Measurements from ENCODE around the gene JAKMIP2.
"Not testable (repeated sequence)": the region's sequence is repeated elsewhere in the genome, so short reads cannot be mapped to it uniquely, and the experiment has no call there.

JAKMIP2 gene

DNA sequence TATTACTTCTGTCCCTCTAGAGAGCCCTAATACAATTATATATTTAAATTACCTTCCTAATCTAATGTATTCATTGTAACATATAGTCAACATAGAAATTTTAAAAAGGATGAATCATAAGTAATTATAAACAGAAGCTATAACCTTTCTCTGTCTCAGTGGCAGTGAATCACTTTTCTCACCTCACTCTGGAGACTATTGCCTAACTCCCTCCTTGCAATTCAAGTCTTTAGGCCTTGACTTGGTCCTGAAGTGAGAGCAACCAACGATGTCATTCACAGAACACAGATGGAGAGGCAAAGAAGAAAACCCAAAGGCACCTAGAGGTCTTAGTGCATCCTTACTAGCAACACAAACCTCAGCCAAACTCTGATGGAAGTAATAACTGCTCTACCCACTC, 139.4 kb downstream of the JAKMIP2 start:
- DNase-seq, result no peak

DNA sequence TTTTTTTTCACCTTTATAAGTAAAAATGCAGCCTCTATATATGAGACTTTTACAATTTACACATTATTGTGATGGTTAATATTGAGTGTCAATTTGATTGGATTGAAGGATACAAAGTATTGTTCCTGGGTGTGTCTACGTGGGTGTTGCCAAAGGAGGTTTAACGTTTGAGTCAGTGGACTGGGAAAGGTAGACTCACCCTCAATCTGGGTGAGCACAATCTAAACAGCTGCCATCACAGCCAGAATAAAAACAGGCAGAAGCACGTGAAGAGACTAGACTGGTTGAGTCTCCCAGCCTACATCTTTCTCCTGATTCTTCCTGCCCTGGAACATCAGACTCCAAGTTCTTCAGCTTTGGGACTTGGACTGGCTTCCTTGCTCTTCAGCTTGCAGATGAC, 139.9 kb downstream of the JAKMIP2 start:
- DNase-seq, result no peak

DNA sequence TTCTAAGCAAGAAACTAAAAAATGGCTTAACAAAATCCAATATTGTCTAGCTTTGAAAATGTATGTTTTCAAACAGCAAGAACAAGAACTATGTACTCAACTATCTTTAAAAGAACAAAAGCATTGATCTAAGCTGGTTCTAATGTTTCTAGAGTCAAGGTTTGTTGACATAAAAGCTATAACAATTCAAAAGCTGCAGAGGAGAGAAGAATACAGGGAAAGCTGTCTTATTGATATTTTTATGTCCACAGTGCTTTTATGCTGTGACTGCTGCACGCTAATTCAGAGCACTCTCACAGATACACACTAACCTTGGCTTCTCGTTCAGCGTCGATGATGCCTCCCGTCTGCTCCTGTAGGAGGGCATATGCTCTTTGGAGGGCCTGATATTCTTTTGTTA, 143.2 kb downstream of the JAKMIP2 start:
- no peak for DNase-seq

DNA sequence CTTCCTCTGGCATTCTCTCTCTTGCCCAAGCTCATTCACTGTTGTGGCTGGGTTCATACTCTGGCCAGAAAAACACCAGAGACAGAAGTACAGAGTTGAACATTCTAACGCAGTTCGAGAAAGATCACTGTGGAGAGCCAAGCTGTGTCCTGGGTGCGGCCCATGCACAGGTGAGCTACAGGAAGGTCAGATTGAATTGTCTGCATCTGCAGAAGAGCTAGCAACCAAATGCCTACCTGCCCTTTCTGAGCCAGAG, 145.9 kb downstream of the JAKMIP2 start:
- no peak for DNase-seq

DNA sequence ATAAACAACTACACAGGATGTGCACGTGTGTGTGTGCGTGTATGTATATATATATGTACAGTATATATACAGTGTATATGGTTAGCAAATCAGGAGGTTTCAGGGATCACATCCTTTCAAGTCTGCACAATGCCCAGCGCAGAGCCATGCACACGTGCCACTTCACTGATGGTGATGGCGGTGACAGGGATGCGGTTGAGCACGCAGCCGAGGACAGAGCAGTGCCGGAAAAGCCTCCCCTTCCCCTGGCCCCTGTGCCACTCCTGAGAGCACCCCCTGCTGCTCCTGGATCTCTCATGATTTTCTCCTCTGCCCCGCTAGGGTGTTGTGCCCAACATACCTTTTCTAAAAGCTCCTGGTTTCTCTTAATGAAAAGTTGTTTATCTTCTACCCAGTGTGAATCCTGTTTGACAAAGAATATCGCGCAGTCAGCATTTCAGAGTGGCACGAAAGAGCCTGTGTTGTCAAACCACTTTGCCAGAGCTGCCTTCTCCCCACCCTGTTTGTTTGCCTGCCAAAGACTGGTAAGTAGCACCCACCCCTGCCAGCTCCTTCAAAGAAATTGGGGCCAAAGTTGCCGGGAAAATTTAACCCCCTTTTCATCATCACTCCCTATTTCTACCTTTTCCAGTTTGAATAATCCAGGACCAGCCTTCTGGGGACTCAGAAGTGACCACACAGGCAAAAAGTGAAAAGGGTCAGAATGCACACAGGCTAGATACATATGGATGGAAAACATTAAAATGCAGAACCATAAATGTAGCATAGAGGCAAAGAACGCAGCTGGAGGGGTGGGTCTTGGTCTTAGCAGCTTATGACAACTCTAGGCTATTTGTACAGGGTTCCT, 146.4 kb downstream of the JAKMIP2 start:
- DNase-seq, result no peak

DNA sequence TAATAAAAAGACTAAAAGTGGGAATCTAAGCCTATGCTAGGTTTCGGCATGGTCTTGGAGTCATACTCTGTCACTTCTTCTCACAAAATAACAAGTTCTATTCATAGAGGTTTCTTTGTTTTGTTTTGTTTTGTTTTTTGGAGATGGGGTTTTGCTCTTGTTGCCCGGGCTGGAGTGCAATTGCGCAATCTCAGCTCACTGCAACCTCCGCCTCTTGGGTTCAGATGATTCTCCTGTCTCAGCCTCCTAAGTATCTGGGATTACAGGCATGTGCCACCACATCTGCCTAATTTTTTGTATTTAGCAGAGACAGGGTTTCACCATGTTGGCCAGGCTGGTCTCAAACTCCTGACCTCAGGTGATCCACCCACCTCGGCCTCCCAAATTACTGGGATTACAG, 147.1 kb downstream of the JAKMIP2 start:
- not testable (repeated sequence) for DNase-seq

DNA sequence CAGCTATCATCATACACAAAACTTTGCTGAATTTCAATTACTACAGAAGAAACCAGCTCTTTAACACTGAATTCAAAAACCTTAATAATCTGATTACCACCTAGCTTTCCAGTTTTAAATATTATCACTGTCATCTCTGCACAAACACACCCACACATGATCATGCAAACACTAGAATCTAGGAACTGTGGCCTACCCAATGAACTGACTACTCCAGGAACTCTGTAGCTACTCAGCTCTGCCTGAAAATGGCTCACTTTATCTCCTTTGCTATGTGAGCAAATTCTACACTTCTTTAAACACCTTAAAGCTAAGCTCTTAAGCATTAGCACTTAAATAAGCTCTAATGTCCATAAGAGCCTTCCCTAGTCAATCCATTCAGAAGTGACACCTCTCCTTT, 149.4 kb downstream of the JAKMIP2 start:
- no peak for DNase-seq

DNA sequence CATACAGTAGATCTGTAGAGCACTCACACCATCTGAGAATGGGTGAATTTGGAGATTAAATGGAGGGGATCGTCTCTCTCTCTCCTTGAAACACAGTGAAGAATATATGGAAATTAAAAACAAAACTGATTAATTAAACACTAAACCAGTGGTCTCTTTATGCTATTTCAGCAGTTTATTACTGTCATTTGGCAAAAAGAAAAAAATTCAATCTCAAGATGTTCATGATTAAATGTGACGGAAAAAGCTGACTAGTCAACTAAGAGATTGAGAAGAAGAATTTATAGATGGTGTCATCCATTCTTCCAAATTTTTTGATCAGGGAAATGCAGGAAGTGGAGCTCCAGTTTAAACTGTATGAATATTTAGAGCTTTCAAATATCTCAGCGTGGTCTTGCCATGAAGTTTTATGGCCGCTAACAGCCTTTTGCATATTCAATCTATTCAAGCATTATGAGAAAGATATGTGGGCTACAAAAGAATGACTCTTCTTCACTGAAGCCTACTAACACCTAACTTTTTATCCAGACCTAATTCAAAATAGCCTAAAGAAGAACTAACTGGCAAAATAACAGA, 151.0 kb downstream of the JAKMIP2 start:
- DNase-seq, result no peak

DNA sequence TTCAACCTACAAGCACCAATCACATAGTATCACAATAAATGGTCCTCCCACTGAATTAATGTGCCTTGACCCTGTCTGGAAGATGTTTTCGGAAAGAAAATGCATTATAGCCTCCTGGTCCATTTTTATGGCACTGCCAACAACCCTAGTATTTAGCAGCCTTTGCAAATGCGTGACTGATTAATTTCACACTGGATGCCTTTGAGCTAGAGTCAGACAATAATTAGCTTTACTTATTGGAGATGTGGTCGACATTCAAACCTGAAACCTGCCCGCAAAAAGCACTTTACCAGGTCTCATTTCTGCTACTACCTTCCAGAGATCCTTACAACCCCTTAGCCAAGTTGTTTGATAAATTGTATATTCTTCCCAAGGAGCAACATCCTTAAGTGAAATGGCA, 153.3 kb downstream of the JAKMIP2 start:
- no peak for DNase-seq

DNA sequence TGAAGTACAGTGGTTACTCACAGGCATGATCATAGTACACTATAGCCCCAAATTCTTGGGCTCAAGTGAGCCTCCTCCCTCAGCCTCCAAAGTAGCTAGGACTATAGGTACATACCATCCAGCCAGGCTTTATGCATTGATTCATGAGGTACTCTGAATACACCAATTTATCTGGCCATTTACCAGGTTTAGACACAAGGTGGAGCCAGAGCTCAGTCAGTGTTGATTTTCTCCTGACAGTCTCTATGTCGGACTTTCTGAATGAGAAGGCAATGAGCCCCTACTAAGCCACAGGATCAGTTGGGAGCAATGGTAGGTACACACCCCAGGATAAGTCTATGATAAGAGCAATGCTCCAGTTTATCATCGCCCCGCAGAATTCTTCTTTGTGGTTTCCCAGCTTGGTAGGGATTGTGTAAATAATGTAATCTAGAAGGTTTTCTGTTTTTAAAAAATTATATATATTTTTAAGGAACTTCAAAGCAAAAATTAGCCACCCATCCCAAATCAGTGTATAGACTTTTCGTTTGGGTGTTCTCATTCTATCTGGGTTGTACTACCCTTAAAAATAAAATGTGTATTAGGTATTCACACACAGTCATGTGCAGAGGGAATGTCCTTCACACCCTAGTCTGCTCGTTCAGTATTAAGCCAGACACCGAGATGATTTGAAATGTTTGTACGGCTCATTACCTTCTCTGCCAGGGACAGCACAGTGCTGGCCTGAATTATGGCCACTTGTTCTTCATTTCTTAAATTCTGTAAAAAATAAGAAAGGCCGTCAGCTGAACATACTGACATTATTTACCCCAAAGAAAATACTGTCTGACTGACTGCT, 154.3 kb downstream of the JAKMIP2 start:
- peak; percentile 43 to 88 for DNase-seq

DNA sequence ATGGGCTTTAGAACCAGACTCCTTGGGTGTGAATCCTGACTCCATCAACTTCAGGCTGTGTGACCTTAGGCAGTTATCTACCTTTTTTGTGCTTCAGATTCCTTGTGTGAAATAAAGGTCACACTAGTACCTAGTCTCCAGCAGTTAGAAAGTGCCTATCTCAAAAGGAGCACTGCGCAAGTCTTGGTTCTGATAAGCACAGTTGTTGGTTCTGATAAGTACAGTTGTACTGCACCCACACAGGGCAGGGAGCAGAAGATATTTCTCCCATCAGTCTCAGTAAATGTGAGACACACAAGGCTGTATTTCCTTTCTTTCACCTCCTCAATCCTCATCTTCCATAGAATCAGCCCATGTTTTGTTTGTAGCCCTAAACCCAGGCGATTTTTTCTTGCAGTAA, 156.1 kb downstream of the JAKMIP2 start:
- DNase-seq, result no peak

DNA sequence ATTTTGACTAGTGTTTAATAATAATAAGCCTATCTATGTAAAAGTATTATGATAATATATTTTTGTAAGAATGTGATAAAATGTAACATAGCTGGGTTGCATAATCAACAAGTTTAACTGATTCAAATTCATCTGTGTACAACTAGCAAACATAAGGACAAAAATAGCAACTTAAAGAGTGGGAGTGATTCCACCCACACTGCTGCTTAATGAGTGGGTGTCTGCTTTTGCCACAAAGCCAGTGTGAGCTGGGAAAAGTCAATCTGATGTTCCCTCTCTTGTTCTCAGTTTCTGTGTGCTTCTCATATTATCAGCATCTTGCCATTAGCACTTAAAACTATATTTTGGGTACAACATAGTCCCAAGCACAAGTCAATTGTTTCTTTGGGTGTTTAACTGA, 161.5 kb downstream of the JAKMIP2 start:
- no peak for DNase-seq

DNA sequence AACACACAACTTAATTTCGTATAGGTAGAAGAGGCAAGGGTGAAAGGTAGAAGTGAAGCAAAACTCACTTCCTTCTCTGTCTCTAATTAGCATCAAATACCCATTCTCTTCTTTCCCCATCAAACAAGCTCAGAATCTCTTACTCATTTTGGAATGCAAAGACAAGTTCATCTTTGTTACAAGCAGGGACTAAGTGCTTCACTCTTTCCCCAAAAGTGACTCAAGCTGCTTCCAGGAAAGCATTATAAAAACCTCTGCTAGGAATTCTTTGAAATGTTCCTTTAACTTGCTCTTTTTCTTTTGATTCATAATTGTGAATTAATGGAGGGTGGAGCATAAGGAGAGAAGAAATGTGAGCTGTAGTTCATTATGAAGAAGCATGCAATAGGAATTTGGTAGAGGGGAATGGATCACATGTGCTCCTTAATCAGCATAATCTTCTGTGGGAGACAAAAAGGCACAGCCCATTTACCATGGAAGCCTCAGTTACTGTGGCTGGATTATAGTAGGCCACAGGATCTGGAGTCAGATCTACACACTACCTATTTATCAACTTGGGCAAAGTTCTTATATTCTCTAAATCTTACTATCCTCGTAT, 163.1 kb downstream of the JAKMIP2 start:
- no peak for DNase-seq

DNA sequence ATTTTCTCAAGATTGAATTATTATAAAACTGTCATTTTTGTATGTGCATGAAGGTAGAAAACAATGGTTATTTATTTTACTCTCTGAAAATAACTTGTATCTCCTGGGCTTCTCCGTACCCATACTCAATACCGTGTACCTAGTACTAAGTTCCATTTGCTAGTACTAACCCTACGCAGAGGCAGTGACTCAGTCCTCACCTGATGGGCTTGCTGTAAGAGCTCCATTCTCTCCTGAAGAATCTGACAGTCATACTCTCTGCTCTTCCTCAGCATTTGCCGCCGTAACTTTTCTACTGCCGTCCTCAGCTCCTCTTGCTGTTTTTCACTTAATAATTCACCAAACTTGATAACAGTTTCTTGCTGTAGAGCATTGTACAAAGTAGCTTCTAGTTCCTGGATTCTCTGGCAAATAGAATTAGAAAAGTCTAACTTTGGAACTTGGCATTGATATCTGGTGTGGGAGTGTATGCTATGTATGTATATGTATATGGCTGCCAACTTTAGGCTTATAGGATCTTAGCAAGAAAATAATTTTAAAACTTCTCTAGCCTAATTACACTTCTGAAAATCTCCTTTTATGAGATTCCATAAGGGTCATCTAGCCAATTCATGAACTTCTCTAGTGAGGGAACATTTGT, 164.7 kb downstream of the JAKMIP2 start:
- DNase-seq, result no peak

DNA sequence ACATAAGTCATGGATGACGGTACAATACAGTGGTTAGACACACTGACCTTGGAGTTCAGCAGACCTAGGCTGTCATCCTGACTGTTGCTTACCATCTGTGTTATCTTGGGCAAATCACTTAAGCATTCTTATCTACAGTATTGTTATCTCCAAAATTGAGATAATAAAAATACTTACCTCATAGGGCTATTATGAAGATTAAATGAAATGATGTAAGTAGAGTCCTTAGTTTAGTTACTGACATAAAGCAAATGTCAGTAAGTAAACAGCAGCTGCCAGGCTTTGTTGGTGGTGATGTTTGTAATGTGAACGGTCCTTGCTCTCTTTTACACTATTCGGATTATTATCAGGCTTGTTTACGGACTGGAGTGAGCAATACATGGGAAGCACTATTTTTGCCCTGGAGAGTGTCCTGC, 165.3 kb downstream of the JAKMIP2 start:
- no peak for DNase-seq

DNA sequence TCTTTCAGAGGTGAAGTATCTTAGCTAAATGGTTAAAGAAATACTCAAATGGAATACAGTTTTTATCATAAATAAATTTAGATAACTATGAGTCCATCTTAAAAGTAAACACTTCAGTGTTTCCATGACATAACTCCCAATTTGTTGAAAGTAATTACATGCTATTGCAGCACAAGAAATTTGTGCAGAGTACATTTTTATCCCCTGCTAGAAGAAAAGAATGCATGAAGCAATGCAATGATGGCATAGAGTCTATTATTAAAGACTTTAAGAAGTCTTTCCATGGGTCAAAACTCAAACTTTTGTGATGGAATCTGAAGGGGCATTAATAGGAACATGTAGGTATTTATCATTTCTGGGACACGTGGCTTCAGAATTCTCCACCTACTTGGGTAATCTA, 166.1 kb downstream of the JAKMIP2 start:
- DNase-seq, result no peak

DNA sequence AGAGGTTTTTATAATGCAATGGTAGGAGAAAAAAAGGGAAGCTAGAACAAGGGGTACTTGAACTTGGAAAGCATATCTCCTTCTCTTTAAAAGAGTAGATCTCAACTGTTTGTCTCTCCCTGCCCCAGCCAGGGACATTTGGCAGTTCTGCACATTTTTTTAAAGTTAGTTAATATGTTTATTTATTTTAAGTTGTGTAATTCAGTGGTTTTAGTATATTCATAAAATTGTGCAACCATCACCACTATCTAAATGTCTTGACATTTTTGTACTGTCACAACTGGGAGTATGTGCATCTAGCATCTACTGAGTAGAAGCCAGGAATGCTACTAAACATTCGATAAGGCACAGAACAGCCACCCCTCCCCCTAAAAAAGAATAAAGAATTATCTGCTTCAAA, 169.2 kb downstream of the JAKMIP2 start:
- DNase-seq, result no peak

DNA sequence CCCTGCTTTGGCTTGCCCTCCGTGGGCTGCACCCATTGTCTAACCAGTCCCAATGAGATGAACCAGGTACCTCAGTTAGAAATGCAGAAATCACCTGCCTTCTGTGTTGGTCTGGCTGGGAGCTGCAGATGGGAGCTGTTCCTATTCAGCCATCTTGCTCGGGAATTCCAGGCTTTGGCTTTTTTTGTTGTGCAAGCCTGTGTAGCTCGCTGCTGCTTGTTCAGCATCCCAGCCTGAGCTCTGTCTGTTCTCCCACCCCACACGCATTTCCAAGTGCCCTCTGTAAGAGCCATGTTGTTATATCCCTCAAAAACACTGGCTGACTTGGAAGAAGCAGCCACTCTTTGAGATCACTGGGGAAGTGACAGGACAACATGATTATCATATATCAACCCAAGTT, 171.0 kb downstream of the JAKMIP2 start:
- DNase-seq, result no peak

DNA sequence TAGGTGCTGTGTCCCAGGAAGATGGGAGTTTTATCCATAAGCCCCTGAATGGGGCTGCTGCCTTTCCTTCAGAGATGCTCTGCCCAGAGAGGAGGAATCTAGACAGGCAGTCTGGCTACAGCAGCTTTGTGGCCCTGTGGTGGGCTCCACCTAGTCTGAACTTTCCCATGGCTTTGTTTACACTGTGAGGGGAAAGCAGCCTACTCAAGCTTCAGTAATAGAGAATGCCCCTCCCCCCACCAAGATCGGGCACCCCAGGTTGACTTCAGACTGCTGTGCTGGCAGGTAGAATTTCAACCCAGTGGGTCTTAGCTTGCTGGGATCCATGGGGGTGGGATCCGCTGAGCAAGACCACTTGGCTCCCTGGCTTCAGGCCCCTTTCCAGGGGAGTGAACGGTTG, 171.7 kb downstream of the JAKMIP2 start:
- no peak for DNase-seq

DNA sequence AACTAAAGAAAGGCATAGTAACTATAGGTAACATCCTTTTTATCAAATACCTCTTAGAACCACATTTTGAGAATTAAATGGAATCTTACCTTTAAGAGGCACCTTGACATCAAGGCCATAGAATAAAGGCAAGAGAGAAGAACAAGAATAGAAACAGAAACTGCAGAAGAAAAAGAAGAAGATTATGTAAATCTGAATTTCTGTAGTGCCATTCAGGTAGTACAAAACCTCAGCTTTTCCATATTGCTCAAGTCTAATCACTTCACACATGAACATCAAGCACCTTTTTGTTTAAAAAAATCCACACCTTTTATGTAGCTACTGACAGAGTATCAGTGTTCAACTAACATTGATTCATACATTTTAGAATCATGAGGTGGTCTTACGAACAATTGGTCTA, 180.9 kb downstream of the JAKMIP2 start:
- no peak for DNase-seq

DNA sequence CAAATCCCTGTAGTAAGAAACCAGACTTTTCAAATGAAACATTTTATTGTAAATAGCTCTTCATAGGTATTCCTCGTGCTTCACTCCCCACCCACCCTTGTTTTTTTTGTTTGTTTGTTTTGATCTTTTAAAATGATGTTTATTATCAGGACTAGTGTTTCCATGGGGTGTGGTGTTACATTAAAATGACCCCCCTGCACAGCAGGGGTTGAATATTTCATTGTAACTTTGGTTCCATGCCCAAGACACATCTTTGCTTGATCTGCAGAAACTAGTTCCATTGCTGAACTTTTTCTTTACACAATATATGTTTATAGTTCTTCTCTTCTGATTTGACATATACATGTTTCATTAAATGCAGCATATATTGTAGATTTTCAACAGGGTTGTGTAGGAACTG, 191.4 kb downstream of the JAKMIP2 start:
- DNase-seq, result no peak

DNA sequence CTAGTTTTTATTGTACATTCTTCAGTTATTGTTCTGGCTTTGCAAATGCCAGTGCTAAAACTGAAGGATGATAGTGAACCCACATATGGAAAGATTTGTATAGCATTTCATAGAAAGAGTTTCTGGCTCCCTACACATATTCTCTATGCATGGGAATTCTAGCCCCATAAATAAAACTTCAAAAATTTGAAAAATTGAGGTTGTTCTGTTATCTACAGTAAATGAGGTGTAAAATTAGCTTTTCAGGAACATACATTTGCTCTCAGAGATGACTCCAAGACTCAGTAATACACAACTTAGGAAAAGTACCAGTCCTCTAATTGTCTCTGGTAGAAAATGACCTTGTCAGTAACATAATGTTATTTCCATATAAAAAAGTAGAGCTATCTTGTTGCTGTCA, 192.4 kb downstream of the JAKMIP2 start:
- no peak for DNase-seq

DNA sequence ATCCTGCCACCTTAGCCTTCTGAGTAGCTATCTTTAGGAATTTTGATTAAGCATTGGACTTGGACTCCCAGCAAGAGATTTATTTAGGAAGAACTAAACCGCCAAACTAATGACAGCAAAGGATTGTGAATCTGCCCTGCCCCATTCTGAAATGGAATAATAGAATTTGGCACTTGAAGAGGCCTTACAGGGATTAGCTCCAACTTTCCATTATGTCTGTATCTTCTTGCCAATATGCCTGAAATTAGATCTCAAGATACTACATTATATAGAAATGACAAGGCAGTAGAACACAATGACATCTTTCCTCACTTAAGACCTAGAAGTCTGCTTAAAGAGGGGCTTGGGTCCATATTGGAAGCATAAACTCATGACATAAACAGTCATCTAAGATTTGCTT, 195.7 kb downstream of the JAKMIP2 start:
- no peak for DNase-seq
